Measurements from ENCODE around the gene RIMS3.

DNA sequence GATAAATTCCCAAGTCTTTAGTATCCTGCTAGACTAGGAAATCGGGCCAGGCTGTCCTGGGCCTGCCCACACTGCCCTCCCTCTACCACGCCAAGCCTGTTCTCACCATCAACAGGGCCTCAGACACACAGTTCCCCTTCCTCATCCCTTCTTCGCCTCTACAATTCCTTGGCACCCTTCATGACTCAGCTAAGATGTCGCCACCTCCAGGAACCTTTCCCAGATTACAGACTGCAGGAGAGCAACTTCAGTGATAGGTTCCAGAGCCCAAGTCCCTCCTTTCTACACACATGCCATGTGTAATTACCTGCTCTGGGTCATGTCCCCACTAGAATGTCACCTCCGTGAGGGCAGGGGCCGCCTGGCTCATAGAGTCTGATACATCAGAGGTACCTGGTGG lies 3.3 kb downstream of the RIMS3 start:
- TF ChIP-seq CTCF (IDR thresholded peaks at IDR 0.05; ENCODE audit: low read length) (no peak), EZH2 (IDR thresholded peaks at IDR 0.05; ENCODE audit: borderline replicate concordance, low read length) (no peak)
